Measurements from ENCODE around the gene LRMDA.
"Not testable (repeated sequence)": the region's sequence is repeated elsewhere in the genome, so short reads cannot be mapped to it uniquely, and the experiment has no call there.

Gene LRMDA

DNA sequence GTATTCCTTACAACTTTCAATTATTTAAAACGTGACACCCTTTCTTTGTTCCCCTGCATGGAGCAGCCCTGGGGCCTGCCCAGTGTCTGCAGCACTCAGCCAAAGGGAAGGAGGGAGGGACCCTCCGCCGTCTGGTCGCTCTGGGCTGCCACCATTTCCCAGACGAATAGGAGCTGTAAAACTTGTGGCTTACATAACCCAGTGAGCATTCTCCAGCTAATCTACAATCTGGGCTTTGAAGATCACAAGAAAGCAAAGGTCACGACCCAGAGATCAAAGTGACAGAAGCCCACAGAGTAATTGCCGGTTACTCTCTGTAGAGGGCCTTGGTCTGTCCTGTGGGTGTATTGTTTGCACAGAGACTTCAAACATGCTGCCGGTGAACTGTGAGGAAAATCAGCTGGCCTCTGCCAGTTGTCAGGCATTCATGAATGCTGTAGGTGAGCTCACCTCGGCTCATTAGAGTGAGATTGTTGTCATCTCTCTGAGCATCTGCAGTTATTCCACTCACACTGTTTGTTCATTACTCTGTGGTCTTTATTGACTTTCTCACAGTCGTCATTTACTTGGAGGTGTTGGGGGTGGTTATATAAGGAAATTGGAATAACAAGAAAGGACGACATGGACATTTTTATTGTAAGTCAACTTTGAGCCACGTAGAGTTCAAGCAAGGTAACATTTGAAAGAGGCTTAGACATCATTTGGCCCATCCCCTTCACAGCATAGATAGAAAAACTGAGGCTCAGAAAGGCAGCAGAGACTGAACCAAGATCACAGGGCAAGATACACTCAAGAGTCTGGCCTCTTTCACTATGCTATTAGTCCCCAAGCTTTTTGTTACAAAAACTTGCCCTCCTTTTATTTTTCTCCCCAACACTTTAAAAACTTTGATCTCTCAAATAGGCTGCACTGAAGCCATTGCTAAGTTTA, 619.8 kb downstream of the LRMDA start:
- DNase-seq (ENCODE audit: low read depth) = no peak

DNA sequence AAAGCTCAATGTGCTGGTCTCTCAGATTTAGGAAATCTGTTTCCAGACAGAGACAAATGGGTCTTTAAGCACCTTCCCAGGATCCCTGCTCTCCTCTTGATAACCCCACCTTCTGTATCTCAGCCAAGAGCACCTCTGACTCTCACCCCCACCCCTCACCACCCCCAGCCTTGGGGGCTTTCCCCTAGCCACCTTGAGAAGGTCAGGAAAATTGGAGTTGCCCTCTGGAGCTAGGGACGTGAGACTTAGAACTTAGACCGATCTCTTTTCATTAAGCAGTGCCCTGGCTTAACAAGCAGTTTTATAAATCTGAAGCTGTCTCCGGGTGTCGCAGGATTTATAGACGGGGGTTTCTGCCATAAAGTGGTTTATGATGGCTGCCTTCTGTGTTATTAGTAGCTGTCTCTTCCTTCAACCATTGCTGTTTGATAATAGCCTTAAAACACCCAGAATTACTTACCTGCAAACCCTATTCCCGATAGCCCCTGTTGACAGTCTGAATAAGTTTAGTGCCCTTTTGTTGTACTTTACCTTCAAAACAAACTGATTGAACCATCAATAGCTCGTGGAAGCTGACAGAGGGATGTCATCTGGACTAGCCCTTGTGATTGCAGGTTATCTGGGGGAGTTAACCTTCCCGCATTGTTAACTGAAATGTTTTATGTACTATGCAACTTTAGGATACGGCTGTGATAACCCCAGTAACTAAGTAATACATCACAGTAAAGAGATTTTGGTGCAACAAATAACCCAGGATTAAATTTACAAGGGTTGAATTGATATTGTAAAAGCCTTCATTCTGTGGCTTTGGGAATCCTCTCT, 621.5 kb downstream of the LRMDA start:
- no peak for DNase-seq (ENCODE audit: low read depth)

DNA sequence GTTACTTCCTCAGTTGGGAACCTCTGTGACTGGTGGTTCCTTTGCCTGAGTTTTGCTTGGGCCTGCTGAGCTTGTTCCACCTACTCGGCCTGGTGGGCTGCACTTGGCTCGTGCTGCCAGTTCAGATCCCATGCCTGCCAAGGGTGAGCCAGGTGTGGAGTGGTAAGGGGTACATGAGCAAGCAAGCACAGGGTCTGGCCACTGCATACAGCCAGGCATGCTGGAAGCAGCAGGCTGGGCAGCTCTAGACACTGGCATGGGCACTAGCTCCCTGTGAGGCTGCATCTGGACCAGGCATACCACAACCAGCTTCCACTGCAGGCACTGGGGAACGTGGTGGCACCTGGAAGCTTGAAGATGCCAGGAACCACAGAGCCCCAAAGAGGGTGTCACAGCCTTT, 624.0 kb downstream of the LRMDA start:
- DNase-seq (ENCODE audit: low read depth) = no peak

GRCh38 chr10:76055963-76056362, 624.5 kb downstream of the LRMDA start:
- DNase-seq (ENCODE audit: low read depth) = no peak

GRCh38 chr10:76060993-76061392, 629.6 kb downstream of the LRMDA start:
- DNase-seq (ENCODE audit: low read depth) = not testable (repeated sequence)

- no peak for DNase-seq (ENCODE audit: low read depth)
Measured at GRCh38 chr10:76066457-76066856, 635.0 kb downstream of the LRMDA start.

GRCh38 chr10:76067447-76067846, 636.0 kb downstream of the LRMDA start:
- DNase-seq (ENCODE audit: low read depth) = no peak

DNA sequence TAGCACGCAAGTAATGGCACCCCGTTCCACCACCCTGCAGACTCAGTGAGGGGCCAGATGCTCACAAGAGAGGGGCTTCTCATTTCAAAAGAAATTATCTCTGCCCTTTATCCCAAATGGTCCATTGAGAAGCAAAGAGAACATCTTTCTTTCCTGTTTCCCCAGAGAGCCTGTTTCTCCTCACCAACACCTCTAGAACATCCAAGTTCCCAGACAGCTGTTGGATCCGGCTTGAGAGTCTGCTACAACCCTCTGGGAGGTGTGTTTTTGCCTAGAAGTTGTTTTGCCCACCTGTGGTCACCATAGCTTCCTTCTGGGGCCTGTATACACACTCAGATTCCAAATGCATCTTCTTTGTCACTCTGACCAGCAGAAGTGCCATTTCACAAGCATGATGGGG, 637.4 kb downstream of the LRMDA start:
- DNase-seq (ENCODE audit: low read depth) = no peak

DNA sequence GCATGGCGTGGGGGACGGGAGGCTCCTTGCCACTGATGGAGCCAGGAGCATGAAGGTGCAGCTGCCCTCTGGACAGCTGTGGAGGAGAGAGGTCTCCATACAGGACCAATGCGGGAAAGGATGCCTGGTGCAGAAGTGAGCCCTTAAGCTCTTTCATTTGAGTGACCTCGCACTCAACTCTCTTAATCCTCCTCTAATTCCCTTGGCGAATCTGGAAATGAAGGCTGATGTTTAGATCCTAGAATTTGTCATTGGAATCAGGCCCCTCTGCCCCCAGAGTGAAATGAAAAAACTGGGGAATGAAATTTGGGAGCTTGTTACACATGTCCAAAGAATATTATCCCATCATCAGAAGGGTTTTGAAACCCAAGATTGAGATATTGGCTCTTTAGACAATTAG, 639.5 kb downstream of the LRMDA start:
- DNase-seq (ENCODE audit: low read depth) = no peak

GRCh38 chr10:76071653-76072365, 640.4 kb downstream of the LRMDA start:
- no peak for DNase-seq (ENCODE audit: low read depth)

- no peak for DNase-seq (ENCODE audit: low read depth)
Measured at GRCh38 chr10:76072384-76072783, 641.0 kb downstream of the LRMDA start.

GRCh38 chr10:76073524-76073923, 642.1 kb downstream of the LRMDA start:
- DNase-seq (ENCODE audit: low read depth) = no peak

- DNase-seq (ENCODE audit: low read depth) = no peak
Measured at GRCh38 chr10:76074659-76075058, 643.2 kb downstream of the LRMDA start.

GRCh38 chr10:76080451-76080850, 649.0 kb downstream of the LRMDA start:
- DNase-seq (ENCODE audit: low read depth) = no peak

DNA sequence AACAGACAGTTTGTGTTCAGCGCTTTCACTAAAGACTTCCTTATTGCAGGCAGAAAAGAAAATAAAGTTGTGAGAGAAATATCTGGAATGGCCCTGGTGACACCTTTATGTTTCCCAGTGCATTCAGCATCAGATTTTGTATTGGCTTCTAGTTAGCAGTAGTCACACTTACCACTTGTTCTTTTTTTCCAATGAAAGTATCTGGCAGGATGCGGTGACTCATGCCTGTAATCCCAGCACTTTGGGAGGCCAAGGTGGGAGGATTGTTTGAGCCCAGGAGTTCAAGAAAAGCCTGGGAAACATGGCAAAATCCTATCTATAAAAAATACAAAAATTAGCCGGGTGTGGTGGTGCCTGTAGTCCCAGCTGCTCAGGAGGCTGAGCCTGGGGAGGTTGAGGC, 649.6 kb downstream of the LRMDA start:
- DNase-seq (ENCODE audit: low read depth) = no peak

DNA sequence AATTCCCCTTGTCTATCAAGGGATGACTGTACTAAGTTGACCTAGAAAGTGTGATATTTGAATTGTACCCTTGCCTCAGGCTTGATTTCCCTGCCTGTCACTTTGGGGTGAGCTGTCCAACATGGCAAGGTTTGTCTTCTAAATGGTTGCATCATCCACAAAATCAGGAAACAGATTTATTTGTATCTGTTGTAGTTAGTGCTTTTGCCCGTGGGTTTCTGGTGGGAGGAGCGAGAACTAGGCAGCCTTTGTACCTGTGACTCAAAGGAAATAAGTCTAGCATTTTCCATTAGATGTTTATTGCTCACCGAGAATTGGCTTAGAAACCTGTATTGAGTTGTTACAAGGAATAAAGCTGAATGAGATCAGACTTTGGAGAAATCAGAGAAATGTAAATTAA, 650.8 kb downstream of the LRMDA start:
- no peak for DNase-seq (ENCODE audit: low read depth)

DNA sequence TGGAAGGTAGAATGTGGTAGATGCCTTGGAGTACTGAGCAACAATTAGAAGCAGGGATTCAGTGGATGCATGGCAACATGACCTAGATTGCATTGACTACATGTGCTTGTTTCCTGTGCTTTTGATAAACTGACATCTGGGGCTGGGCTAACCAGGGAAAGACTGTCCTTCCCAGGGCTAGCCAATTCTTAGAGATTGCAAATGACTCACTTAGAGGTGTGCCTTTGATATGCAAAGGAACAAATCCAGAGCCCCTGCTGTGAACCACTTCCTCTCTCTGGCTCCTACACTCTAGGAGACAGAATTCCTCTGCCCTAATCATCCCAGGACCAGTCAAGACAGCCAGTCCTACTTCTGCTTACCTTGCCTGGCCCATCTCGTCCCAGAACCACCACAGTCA, 651.5 kb downstream of the LRMDA start:
- no peak for DNase-seq (ENCODE audit: low read depth)

DNA sequence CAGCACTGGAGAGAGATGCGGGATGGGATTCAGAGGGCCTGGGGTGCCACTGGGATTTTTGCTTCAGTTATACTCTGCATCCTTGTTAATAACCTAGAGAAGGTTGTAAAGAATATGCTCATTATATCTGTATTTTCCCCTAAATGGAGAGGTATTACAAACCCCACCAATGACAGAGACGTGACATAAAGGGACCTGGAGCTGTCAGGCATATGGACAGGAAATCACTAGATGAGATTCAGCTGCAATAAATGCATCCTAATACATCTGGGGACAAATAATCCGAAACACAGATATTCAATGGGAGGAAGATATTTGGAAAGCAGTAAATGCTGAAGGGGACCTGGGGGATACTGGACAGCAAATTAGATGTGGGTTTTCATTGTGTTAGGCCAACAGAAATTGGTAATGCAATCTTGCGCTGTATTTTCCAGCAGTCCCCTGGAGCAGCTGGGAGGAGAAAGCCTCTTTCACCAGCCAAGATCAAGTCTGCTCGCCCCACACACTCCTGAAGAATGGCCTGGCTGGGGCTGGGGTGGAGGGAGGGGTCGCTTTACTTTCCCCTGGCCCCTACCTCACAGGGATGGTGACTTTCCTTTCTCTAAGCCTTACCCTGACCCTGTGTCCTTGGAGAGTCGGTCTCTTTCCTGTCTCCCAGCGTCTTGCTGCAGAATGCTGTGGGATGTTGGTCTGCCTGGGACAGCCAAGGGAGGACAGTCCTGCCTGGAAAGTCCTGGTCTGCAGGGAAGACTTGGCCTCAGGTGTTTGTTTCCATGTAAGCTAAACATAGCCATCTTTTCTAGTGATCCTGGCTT, 653.8 kb downstream of the LRMDA start:
- DNase-seq (ENCODE audit: low read depth) = no peak

DNA sequence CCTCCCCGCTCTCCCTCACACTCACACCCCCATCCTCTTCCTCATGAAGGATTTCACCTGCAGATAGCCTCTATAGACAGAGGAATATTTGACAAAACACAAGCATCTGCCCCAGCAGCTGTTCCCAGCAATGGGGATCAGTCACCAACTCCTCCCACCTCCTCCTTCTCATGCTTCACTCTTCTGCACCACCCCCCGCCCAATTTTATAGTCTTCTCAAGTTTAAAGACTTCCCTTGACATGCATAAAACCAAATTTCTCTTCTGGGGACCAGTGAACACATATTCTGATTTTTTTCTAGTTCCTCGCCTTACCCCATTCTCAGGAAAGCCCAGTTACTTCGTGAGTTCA, 654.4 kb downstream of the LRMDA start:
- no peak for DNase-seq (ENCODE audit: low read depth)

DNA sequence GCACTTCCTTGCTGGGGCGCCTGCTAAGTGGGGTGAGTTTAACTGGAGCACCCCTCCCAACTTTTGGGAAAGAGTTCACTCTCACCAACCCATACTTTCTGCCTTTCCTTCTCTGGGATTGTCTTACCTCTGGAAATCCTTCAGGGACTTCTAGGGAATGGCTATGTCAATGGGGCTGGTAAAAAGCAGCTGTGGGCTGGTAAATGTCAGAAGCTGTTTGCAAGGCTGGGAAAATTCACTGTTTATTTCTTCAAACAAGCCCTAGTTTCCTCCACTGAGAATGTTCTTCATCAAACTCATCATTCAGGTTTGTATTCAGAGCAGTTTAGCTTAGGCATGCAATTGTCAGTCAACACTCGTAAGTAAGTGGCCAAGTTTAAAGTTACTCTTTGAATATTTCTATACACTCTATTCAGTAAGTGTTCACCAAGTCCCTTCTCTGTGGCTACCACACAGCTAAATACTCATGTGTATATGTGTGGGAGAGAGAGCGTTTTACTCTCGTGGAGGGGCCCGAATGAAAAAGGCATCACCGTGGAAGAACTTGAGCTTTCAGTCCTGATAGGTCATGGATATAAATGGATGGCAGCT, 654.8 kb downstream of the LRMDA start:
- no peak for DNase-seq (ENCODE audit: low read depth)
